H9 (cell line): ENCODE data around the gene RHBDD1. TPM values are rescaled to one million over a fixed set of nuclear protein-coding genes. Genes with fewer than 3 reads are reported as not detected.

Experiments used
- DNase-seq: peaks from one replicate; pipeline ENCODE4 v3.0.0-alpha.2; 2017
- H2AFZ ChIP-seq: one replicate; pipeline ENCODE4 v1.6.1; 2013; ENCODE audit warnings: mild to moderate bottlenecking, low read length, control low read depth, moderate library complexity
- H2AK5ac ChIP-seq: 2 replicates; pipeline ENCODE4 v1.6.1; 2013; ENCODE audit warnings: low read length, control low read depth, mixed read lengths; ENCODE audit not compliant: insufficient read length
- H2BK120ac ChIP-seq: one replicate; pipeline ENCODE4 v1.6.1; 2013; ENCODE audit warnings: low read depth, mild to moderate bottlenecking, low read length, control low read depth, inconsistent platforms; ENCODE audit not compliant: poor library complexity, severe bottlenecking
- H2BK12ac ChIP-seq: 2 replicates; pipeline ENCODE4 v1.6.1; 2013; ENCODE audit warnings: low read length, control low read depth, mixed read lengths, low read depth; ENCODE audit not compliant: insufficient read length
- H2BK15ac ChIP-seq: 2 replicates; pipeline ENCODE4 v1.6.1; 2013; ENCODE audit warnings: low read depth, low read length, control low read depth
- H2BK20ac ChIP-seq: one replicate; pipeline ENCODE4 v1.6.1; 2013; ENCODE audit warnings: low read depth, mild to moderate bottlenecking, low read length, control low read depth, inconsistent platforms; ENCODE audit not compliant: poor library complexity, severe bottlenecking
- H2BK5ac ChIP-seq: 2 replicates; pipeline ENCODE4 v1.6.1; 2013; ENCODE audit warnings: low read length, control low read depth, mixed read lengths; ENCODE audit not compliant: insufficient read length
- H3K14ac ChIP-seq: 2 replicates; pipeline ENCODE4 v1.6.1; 2013; ENCODE audit warnings: low read length, control low read depth; ENCODE audit not compliant: insufficient read depth
- H3K18ac ChIP-seq: 2 replicates; pipeline ENCODE4 v1.6.1; 2013; ENCODE audit warnings: low read depth, mild to moderate bottlenecking, mixed read lengths, low read length, control low read depth; ENCODE audit not compliant: insufficient read length
- H3K23ac ChIP-seq: 2 replicates; pipeline ENCODE4 v1.6.1; 2013; ENCODE audit warnings: low read length, control low read depth, mixed read lengths, low read depth; ENCODE audit not compliant: insufficient read length
- H3K23me2 ChIP-seq: 2 replicates; pipeline ENCODE4 v1.6.1; 2013; ENCODE audit warnings: low read depth, mild to moderate bottlenecking, mixed read lengths, low read length, control low read depth; ENCODE audit not compliant: insufficient read length, poor library complexity, severe bottlenecking
- H3K27ac ChIP-seq: 2 replicates; pipeline ENCODE4 v1.5.1; 2013; ENCODE audit warnings: low read length, control low read depth, mixed read lengths, low read depth; ENCODE audit not compliant: insufficient read length
- H3K27me3 ChIP-seq: 2 replicates; pipeline ENCODE4 v1.6.1; 2013; ENCODE audit warnings: low read length, control low read depth, inconsistent platforms; ENCODE audit not compliant: insufficient read depth
- H3K4ac ChIP-seq: 2 replicates; pipeline ENCODE4 v1.6.1; 2013; ENCODE audit warnings: low read depth, mild to moderate bottlenecking, control low read depth, inconsistent platforms, low read length, moderate library complexity
- H3K4me1 ChIP-seq: 2 replicates; pipeline ENCODE4 v1.6.1; 2013; ENCODE audit warnings: low read length, control low read depth, inconsistent platforms; ENCODE audit not compliant: insufficient read depth
- H3K4me2 ChIP-seq: 2 replicates; pipeline ENCODE4 v1.6.1; 2013; ENCODE audit warnings: low read length, control low read depth, mixed read lengths; ENCODE audit not compliant: insufficient read length, insufficient read depth
- H3K56ac ChIP-seq: 2 replicates; pipeline ENCODE4 v1.6.1; 2013; ENCODE audit warnings: low read depth, mild to moderate bottlenecking, mixed read lengths, low read length, control low read depth; ENCODE audit not compliant: insufficient read length
- H3K79me1 ChIP-seq: 2 replicates; pipeline ENCODE4 v1.6.1; 2013; ENCODE audit warnings: low read depth, mild to moderate bottlenecking, moderate library complexity, low read length, control low read depth, inconsistent platforms; ENCODE audit not compliant: insufficient read depth, poor library complexity, severe bottlenecking
- H3K79me2 ChIP-seq: 2 replicates; pipeline ENCODE4 v1.6.1; 2013; ENCODE audit warnings: low read length, control low read depth, inconsistent platforms; ENCODE audit not compliant: insufficient read depth
- H3K9ac ChIP-seq: 2 replicates; pipeline ENCODE4 v1.6.1; 2013; ENCODE audit warnings: low read length, control low read depth, mixed read lengths; ENCODE audit not compliant: insufficient read length; ENCODE audit errors: extremely low read depth
- H3K9me3 ChIP-seq: one replicate; pipeline ENCODE4 v1.6.1; 2013; ENCODE audit warnings: low read depth, low read length, inconsistent platforms; ENCODE audit not compliant: control insufficient read depth
- H3T11ph ChIP-seq: one replicate; pipeline ENCODE4 v1.6.1; 2013; ENCODE audit warnings: mild to moderate bottlenecking, low read length, control low read depth, inconsistent platforms
- H4K20me1 ChIP-seq: one replicate; pipeline ENCODE4 v1.6.1; 2013; ENCODE audit not compliant: control insufficient read depth, insufficient read length, insufficient read depth
- H4K5ac ChIP-seq: 2 replicates; pipeline ENCODE4 v1.6.1; 2013; ENCODE audit warnings: low read depth, mild to moderate bottlenecking, mixed read lengths, low read length, control low read depth; ENCODE audit not compliant: insufficient read length
- H4K8ac ChIP-seq: replicated peaks from 2 replicates; pipeline ENCODE4 v1.6.1; 2013; ENCODE audit warnings: low read length, control low read depth, mixed read lengths, low read depth; ENCODE audit not compliant: insufficient read length
- H4K91ac ChIP-seq: 2 replicates; pipeline ENCODE4 v1.6.1; 2013; ENCODE audit warnings: low read depth, mild to moderate bottlenecking, moderate library complexity, mixed read lengths, low read length, control low read depth; ENCODE audit not compliant: insufficient read length
- H3K27ac Mint-ChIP-seq, 3 experiments: 2 replicates in 2 of 3; 3 replicates in 1 of 3; pipeline ENCODE4 v1.8.0; 2020 to 2021; ENCODE audit warnings: mixed read lengths in 3 of 3, mild to moderate bottlenecking in 1 of 3, moderate library complexity in 1 of 3
- H3K27me3 Mint-ChIP-seq: 2 replicates; pipeline ENCODE4 v1.8.0; 2021; ENCODE audit warnings: low read depth, mild to moderate bottlenecking, moderate library complexity, mixed read lengths
- H3K36me3 Mint-ChIP-seq, 3 experiments: 2 replicates in 2 of 3; 3 replicates in 1 of 3; pipeline ENCODE4 v1.8.0; 2020 to 2021; ENCODE audit warnings: low read depth in 3 of 3, mixed read lengths in 3 of 3; ENCODE audit not compliant: insufficient read depth in 1 of 3
- H3K4me1 Mint-ChIP-seq, 2 experiments: 2 replicates each; pipeline ENCODE4 v1.8.0; 2020; ENCODE audit warnings: mixed read lengths in 2 of 2
- H3K4me3 Mint-ChIP-seq, 2 experiments: 2 replicates in 1 of 2; 3 replicates in 1 of 2; pipeline ENCODE4 v1.8.0; 2020 to 2021; ENCODE audit warnings: mild to moderate bottlenecking in 2 of 2, mixed read lengths in 2 of 2, moderate library complexity in 1 of 2
- H3K9me3 Mint-ChIP-seq, 2 experiments: 2 replicates in 1 of 2; 3 replicates in 1 of 2; pipeline ENCODE4 v1.8.0; 2020; ENCODE audit warnings: mild to moderate bottlenecking in 2 of 2, mixed read lengths in 2 of 2, moderate library complexity in 1 of 2
- CTCF ChIP-seq: fragments of 200-600 bp; sonication (generic); conservative IDR thresholded peaks from 3 replicates; pipeline ENCODE4 v1.8.0; 2021; ENCODE audit warnings: antibody characterized with exemption, mild to moderate bottlenecking
- WGBS: extraction: QIAGEN DNeasy Blood & Tissue Kit; methylation state at CpG from one replicate; pipeline ENCODE4 v1.1.7; 2013; ENCODE audit warnings: missing lambda C conversion rate, low lambda C conversion rate, mixed read lengths; ENCODE audit not compliant: insufficient read length; ENCODE audit errors: extremely low coverage; 5-methylcytosine and 5-hydroxymethylcytosine counted together
- total RNA-seq: library from RNA; stranded (reverse); gene quantifications from 2 replicates; pipeline ENCODE4 v1.2.1, GENCODE V29; 2021

RHBDD1 gene
- total RNA-seq, 1 experiment from 2014 or later, result 24.9 TPM

GRCh38 chr2:226888378-226888965 lies 52.6 kb downstream of the RHBDD1 start:
- no peak overlapping the region for H3K4me2 ChIP-seq

More at GRCh38 chr2:226888378-226888965, 52.6 kb downstream of the RHBDD1 start:
- H3K9ac ChIP-seq, result no peak overlapping the region
- no peak overlapping the region for H4K8ac ChIP-seq
- no peaks in the 10 kb centered on the region for H3K4me1 ChIP-seq
- H3K14ac ChIP-seq, result no peak overlapping the region
- no peaks in the 10 kb centered on the region for H3K27me3 Mint-ChIP-seq
- no peak overlapping the region for H2BK120ac ChIP-seq
- no peak overlapping the region for H3T11ph ChIP-seq
- H3K27ac ChIP-seq, result no peak overlapping the region
- H4K20me1 ChIP-seq, result no peaks in the 10 kb centered on the region
- no peak overlapping the region for H3K23ac ChIP-seq
- H3K23me2 ChIP-seq, result no peaks in the 10 kb centered on the region
- TF ChIP-seq CTCF, result no peak
- H3K4ac ChIP-seq, result no peak overlapping the region
- H3K9me3 ChIP-seq, result no peaks in the 10 kb centered on the region
- H3K4me1 Mint-ChIP-seq, result no peaks in the 10 kb centered on the region
- no peaks in the 10 kb centered on the region for H3K9me3 Mint-ChIP-seq
- H3K27ac Mint-ChIP-seq, result no peak overlapping the region
- H2AFZ ChIP-seq, result no peak overlapping the region
- no peaks in the 10 kb centered on the region for H3K36me3 Mint-ChIP-seq
- no peak overlapping the region for H3K4me3 Mint-ChIP-seq
- H2AK5ac ChIP-seq, result no peak overlapping the region
- no peaks in the 10 kb centered on the region for H3K27me3 ChIP-seq
- no peak overlapping the region for H2BK12ac ChIP-seq
- no peak for DNase-seq
- WGBS, result no CpG with 5 or more reads among the region's 2 CpGs
- no peak overlapping the region for H4K91ac ChIP-seq
- no peak overlapping the region for H4K5ac ChIP-seq
- H3K79me2 ChIP-seq, result no peaks in the 10 kb centered on the region
- no peak overlapping the region for H3K18ac ChIP-seq
- no peaks in the 10 kb centered on the region for H3K79me1 ChIP-seq
- no peak overlapping the region for H3K56ac ChIP-seq
- no peak overlapping the region for H2BK5ac ChIP-seq
- H2BK15ac ChIP-seq, result no peak overlapping the region
- no peak overlapping the region for H2BK20ac ChIP-seq
